GM12892 (cell line): ENCODE results near the gene MRLN.

ENCODE experiments used
- DNase-seq: peaks from one replicate; pipeline ENCODE4 v3.0.0; 2011; ENCODE audit not compliant: insufficient read length
- FAIRE-seq: peaks from 2 replicates; lab custom pipeline; 2011; peaks lifted over from hg19 to GRCh38; lab: Jason Lieb, UNC
- POLR2A ChIP-seq: IDR thresholded peaks from 2 replicates; pipeline ENCODE4 v1.6.1; 2011; ENCODE audit warnings: low read depth, low read length, control low read depth
- POLR2AphosphoS5 ChIP-seq: IDR thresholded peaks from 2 replicates; pipeline ENCODE4 v1.6.1; 2011; ENCODE audit warnings: low read depth, low read length, control low read depth
- TAF1 ChIP-seq: IDR thresholded peaks from 2 replicates; pipeline ENCODE4 v1.6.1; 2011; ENCODE audit warnings: low read depth, mild to moderate bottlenecking, control low read depth, low read length, borderline replicate concordance

MRLN gene

GRCh38 chr10:59695637-59696036 lies 57.6 kb downstream of the MRLN start:
- no peak for DNase-seq
- no peak for FAIRE-seq
- TF ChIP-seq POLR2A (no peak), POLR2AphosphoS5 (no peak), TAF1 (no peak)

GRCh38 chr10:59694936-59695335 lies 58.3 kb downstream of the MRLN start:
- FAIRE-seq: no peak
- no peak for TF ChIP-seq POLR2AphosphoS5
- TF ChIP-seq TAF1: no peak
- no peak for TF ChIP-seq POLR2A
- no peak for DNase-seq

GRCh38 chr10:59692113-59692512 lies 61.1 kb downstream of the MRLN start:
- no peak for FAIRE-seq
- TF ChIP-seq POLR2A: no peak
- TF ChIP-seq POLR2AphosphoS5: no peak
- no peak for TF ChIP-seq TAF1

DNA sequence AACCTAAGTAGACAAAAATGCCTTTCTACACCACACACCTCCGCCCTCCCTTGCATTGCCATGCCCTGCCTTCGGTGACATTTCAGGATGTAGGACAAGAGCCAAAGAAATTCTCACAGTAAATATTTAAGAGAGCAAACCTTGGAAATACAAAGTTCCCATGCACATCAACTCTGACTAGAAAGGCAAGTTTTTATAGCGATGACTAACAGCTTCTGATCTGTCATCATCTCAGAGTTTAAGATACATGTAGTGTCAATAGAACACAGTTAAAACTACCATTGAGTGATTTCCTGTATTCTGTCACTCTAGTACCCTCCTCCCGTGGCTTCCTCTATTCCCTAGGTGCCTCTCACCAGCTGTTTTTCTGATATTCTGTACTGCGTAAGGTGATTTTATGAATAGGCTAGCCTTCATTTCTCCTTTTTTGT lies 64.3 kb downstream of the MRLN start:
- DNase-seq (no peak), FAIRE-seq (no peak)
- TF ChIP-seq TAF1 (no peak), POLR2AphosphoS5 (no peak), POLR2A (no peak)

More at GRCh38 chr10:59692113-59692512, 61.1 kb downstream of the MRLN start:
- no peak for DNase-seq

DNA sequence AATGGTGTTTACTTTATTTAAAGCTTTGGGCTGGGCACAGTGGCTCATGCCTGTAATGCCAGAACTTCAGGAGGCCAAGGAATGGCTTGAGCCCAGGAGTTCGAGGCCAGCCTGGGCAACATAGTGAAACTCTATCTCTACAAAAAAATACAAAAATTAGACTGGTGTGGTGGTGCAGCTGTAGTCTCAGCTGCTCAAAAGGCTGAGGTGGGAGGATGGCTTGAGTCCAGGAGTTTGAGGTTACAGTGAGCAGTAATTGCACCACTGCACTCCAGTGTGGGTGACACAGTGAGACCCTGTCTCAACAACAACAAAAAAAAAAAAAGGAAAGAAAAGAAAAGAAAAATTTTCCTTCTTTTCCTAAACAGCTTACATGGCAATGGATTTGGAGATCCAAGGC lies 65.6 kb downstream of the MRLN start:
- no peak for FAIRE-seq
- DNase-seq: no peak
- TF ChIP-seq TAF1 (no peak), POLR2A (no peak), POLR2AphosphoS5 (no peak)
